ENCODE data around the gene FER1L5.
A peak's percentile ranks its signal among the peaks of the same experiment; 100 is the strongest.

The FER1L5 gene

GRCh38 chr2:96642564-96643360, at the start of gene FER1L5:
FER1L5 (plus strand) TSS chr2:96642764; CDS start chr2:96642837, 73 bp downstream.
- Histone ChIP-seq H3K27ac (no peak within 1 kb of the TSS), H3K4me3 (no peak within 1 kb of the TSS)

GRCh38 chr2:96594282-96594681, 48.3 kb upstream of the FER1L5 start:
- Histone ChIP-seq H3K4me3 (no peak overlapping the region), H3K27ac (peak overlapping the region in 9 of 21 experiments; percentile 26 to 82 (median 60))

- Histone ChIP-seq H3K4me3 (no peak overlapping the region), H3K27ac (peak overlapping the region in 9 of 21 experiments; percentile 8 to 83 (median 60))
Observed at GRCh38 chr2:96594691-96595152, 47.8 kb upstream of the FER1L5 start.

- H3K4me3 ChIP-seq, result no peak overlapping the region
- no peak overlapping the region for H3K27ac ChIP-seq
Observed at GRCh38 chr2:96596596-96596995, 46.0 kb upstream of the FER1L5 start.

GRCh38 chr2:96599941-96600340, 42.6 kb upstream of the FER1L5 start:
- Histone ChIP-seq H3K27ac (no peak overlapping the region), H3K4me3 (no peak overlapping the region)

GRCh38 chr2:96601382-96602292, 40.9 kb upstream of the FER1L5 start:
- H3K27ac ChIP-seq, result no peak overlapping the region

GRCh38 chr2:96602330-96602823, 40.2 kb upstream of the FER1L5 start:
- no peak overlapping the region for H3K27ac ChIP-seq
- no peak overlapping the region for H3K4me3 ChIP-seq

More at GRCh38 chr2:96601382-96602292, 40.9 kb upstream of the FER1L5 start:
- H3K4me3 ChIP-seq, result no peak overlapping the region

GRCh38 chr2:96604104-96604503, 38.5 kb upstream of the FER1L5 start:
- Histone ChIP-seq H3K27ac (no peak overlapping the region), H3K4me3 (no peak overlapping the region)

- Histone ChIP-seq H3K4me3 (no peak overlapping the region), H3K27ac (no peak overlapping the region)
Observed at GRCh38 chr2:96608469-96609455, 33.8 kb upstream of the FER1L5 start.

GRCh38 chr2:96616128-96616527, 26.4 kb upstream of the FER1L5 start:
- Histone ChIP-seq H3K27ac (peak overlapping the region in 3 of 21 experiments; percentile 5 to 53 (median 30)), H3K4me3 (no peak overlapping the region)

- no peak overlapping the region for H3K4me3 ChIP-seq
- H3K27ac ChIP-seq, result peak overlapping the region in 10 of 21 experiments; percentile 30 to 67 (median 55)
Observed at GRCh38 chr2:96616535-96616934, 26.0 kb upstream of the FER1L5 start.

- H3K27ac ChIP-seq, result peak overlapping the region in 14 of 21 experiments; percentile 3 to 69 (median 55)
Observed at GRCh38 chr2:96617012-96617411, 25.6 kb upstream of the FER1L5 start.

GRCh38 chr2:96618596-96619283, 23.8 kb upstream of the FER1L5 start:
- Histone ChIP-seq H3K27ac (peak overlapping the region in 8 of 21 experiments; percentile 1 to 80 (median 46)), H3K4me3 (no peak overlapping the region)

More at GRCh38 chr2:96617012-96617411, 25.6 kb upstream of the FER1L5 start:
- H3K4me3 ChIP-seq, result no peak overlapping the region

GRCh38 chr2:96622544-96622943, 20.0 kb upstream of the FER1L5 start:
- Histone ChIP-seq H3K4me3 (no peak overlapping the region), H3K27ac (peak overlapping the region in 2 of 21 experiments; percentile 8 to 26)

- Histone ChIP-seq H3K4me3 (no peak overlapping the region), H3K27ac (peak overlapping the region in 4 of 21 experiments; percentile 5 to 36 (median 17))
Observed at GRCh38 chr2:96623116-96623515, 19.4 kb upstream of the FER1L5 start.

- Histone ChIP-seq H3K4me3 (no peak overlapping the region), H3K27ac (peak overlapping the region in 6 of 21 experiments; percentile 9 to 61 (median 46))
Observed at GRCh38 chr2:96625571-96626552, 16.7 kb upstream of the FER1L5 start.

GRCh38 chr2:96626553-96626942, 16.0 kb upstream of the FER1L5 start:
- H3K27ac ChIP-seq, result peak overlapping the region in 4 of 21 experiments; percentile 41 to 61 (median 55)
- H3K4me3 ChIP-seq, result no peak overlapping the region

All from skin epidermis (tissue), 12 donors.